HCT116 (cell line): ENCODE measurements around the gene EDNRA. TPM values are rescaled to one million over a fixed set of nuclear protein-coding genes. Genes with fewer than 3 reads are reported as not detected.

Experiments
- ATAC-seq: fragments of 200-7000 bp; cut with Tn5 transposase; 2 replicates; pipeline ENCODE4 v1.9.1; 2020; ENCODE audit warnings: mild to moderate bottlenecking, moderate library complexity
- BruUV-seq: library from RNA; stranded (reverse); fragments of 400-500 nt; replicated peaks from 2 replicates; lab custom pipeline; 2021; lab: Mats Ljungman, UMichigan
- CTCF ChIA-PET: fragments of 300-600 bp; sonication (Branson Sonifier 250); formaldehyde crosslinking; loops from one replicate; lab custom pipeline; 2021; ENCODE audit warnings: antibody characterized with exemption; lab: Charles Lee
- POLR2A ChIA-PET: fragments of 300-600, 350-600 bp; sonication (Branson Sonifier 250); formaldehyde crosslinking; loops from one replicate; lab custom pipeline; 2021; ENCODE audit warnings: antibody characterized with exemption; lab: Charles Lee
- RAD21 ChIA-PET, 2 experiments: fragments of 300-600 bp; sonication (Branson Sonifier 250); formaldehyde crosslinking; loops; one replicate each; lab custom pipeline; 2023; ENCODE audit warnings: low total read pairs in 2 of 2; ENCODE audit not compliant: uncharacterized antibody in 2 of 2, unreplicated experiment in 2 of 2, low non-redundant PET in 1 of 2; lab: Charles Lee
- DNase-seq: peaks from one replicate; pipeline ENCODE4 v3.0.0-alpha.2; 2010; ENCODE audit warnings: low read depth, low spot score
- H2AFZ ChIP-seq: fragments of 200-600 bp; shearing (Covaris generic), sonication (generic); 2 replicates; pipeline ENCODE4 v1.6.1; 2017; ENCODE audit warnings: low read depth, mixed run types, mixed read lengths, antibody characterized with exemption, low read length; ENCODE audit not compliant: poor library complexity, severe bottlenecking
- H3K27ac ChIP-seq: 2 replicates; pipeline ENCODE4 v1.5.1; 2012; ENCODE audit warnings: low read depth, low read length
- H3K27me3 ChIP-seq: fragments of 200-600 bp; sonication (generic); 2 replicates; pipeline ENCODE4 v1.6.1; 2016; ENCODE audit warnings: mixed run types, low read length, mixed read lengths; ENCODE audit not compliant: insufficient read depth
- H3K36me3 ChIP-seq, 2 experiments: fragments of 200-500 bp in 1 of 2; fragments of 200-600 bp in 1 of 2; sonication (Bioruptor generic) in 1 of 2; sonication (generic) in 1 of 2; 2 replicates each; pipeline versions ENCODE4 v1.5.1 to v1.6.1; 2014 to 2016; ENCODE audit warnings: low read length in 2 of 2, inconsistent platforms in 1 of 2, mixed read lengths in 1 of 2, mixed run types in 1 of 2; ENCODE audit not compliant: insufficient read depth in 2 of 2, control insufficient read depth in 1 of 2
- H3K4me1 ChIP-seq, 2 experiments: fragments of 200-600 bp in 1 of 2; sonication (generic) in 1 of 2; 2 replicates each; pipeline versions ENCODE4 v1.5.1 to v1.6.1; 2012 to 2017; ENCODE audit warnings: low read length in 2 of 2, inconsistent platforms in 1 of 2, mild to moderate bottlenecking in 1 of 2, mixed read lengths in 1 of 2, mixed run types in 1 of 2, moderate library complexity in 1 of 2; ENCODE audit not compliant: insufficient read depth in 2 of 2, control insufficient read depth in 1 of 2
- H3K4me2 ChIP-seq: fragments of 200-600 bp; sonication (generic); 2 replicates; pipeline ENCODE4 v1.6.1; 2017; ENCODE audit warnings: mixed run types, low read length, mixed read lengths
- H3K4me3 ChIP-seq, 2 experiments: fragments of 200-600 bp in 1 of 2; sonication (generic) in 1 of 2; replicated peaks in 1 of 2; 2 replicates each; pipeline ENCODE4 v1.5.1; 2011 to 2016; ENCODE audit warnings: low read length in 2 of 2, control low read depth in 1 of 2, low read depth in 1 of 2, mild to moderate bottlenecking in 1 of 2, mixed read lengths in 1 of 2, mixed run types in 1 of 2
- H3K79me2 ChIP-seq: fragments of 200-600 bp; sonication (generic); 2 replicates; pipeline ENCODE4 v1.6.1; 2017; ENCODE audit warnings: mild to moderate bottlenecking, mixed run types, low read length, moderate library complexity, mixed read lengths; ENCODE audit not compliant: insufficient read depth
- H3K9ac ChIP-seq: fragments of 200-600 bp; sonication (generic); 2 replicates; pipeline ENCODE4 v1.6.1; 2016; ENCODE audit warnings: low read length, mixed read lengths
- H3K9me2 ChIP-seq: fragments of 200-600 bp; sonication (generic), shearing (Covaris generic); 2 replicates; pipeline ENCODE4 v1.6.1; 2017; ENCODE audit warnings: mixed run types, mild to moderate bottlenecking, moderate library complexity; ENCODE audit not compliant: insufficient read depth
- H3K9me3 ChIP-seq, 2 experiments: fragments of 200-500 bp in 1 of 2; fragments of 200-600 bp in 1 of 2; sonication (Bioruptor generic) in 1 of 2; sonication (generic) in 1 of 2; 2 replicates each; pipeline ENCODE4 v1.6.1; 2014 to 2017; ENCODE audit warnings: low read length in 2 of 2, mixed read lengths in 2 of 2, inconsistent platforms in 1 of 2, low read depth in 1 of 2, mild to moderate bottlenecking in 1 of 2, mixed run types in 1 of 2, moderate library complexity in 1 of 2; ENCODE audit not compliant: control insufficient read depth in 1 of 2, insufficient read depth in 1 of 2
- H4K20me1 ChIP-seq: fragments of 200-600 bp; sonication (generic), shearing (Covaris generic); 2 replicates; pipeline ENCODE4 v1.6.1; 2017; ENCODE audit warnings: mixed run types, mild to moderate bottlenecking, moderate library complexity; ENCODE audit not compliant: insufficient read depth
- CEBPB ChIP-seq: IDR thresholded peaks from 2 replicates; pipeline ENCODE4 v1.6.1; 2012; ENCODE audit warnings: low read depth
- ELF1 ChIP-seq: IDR thresholded peaks from 2 replicates; pipeline ENCODE4 v1.6.1; 2012; ENCODE audit warnings: low read depth, borderline replicate concordance
- EZH2 ChIP-seq: fragments of 200-600 bp; sonication (generic); IDR thresholded peaks from 2 replicates; pipeline ENCODE4 v1.6.1; 2017; ENCODE audit warnings: antibody characterized with exemption, mixed run types
- EZH2phosphoT487 ChIP-seq: fragments of 200-600 bp; IDR thresholded peaks from 2 replicates; pipeline ENCODE4 v1.6.1; 2018; ENCODE audit warnings: antibody characterized with exemption, borderline replicate concordance
- FOSL1 ChIP-seq: IDR thresholded peaks from 2 replicates; pipeline ENCODE4 v1.6.1; 2012; ENCODE audit warnings: low read depth
- JUND ChIP-seq: IDR thresholded peaks from 2 replicates; pipeline ENCODE4 v1.6.1; 2012
- POLR2A ChIP-seq: IDR thresholded peaks from 2 replicates; pipeline ENCODE4 v1.7.0; 2011; ENCODE audit warnings: borderline replicate concordance; ENCODE audit not compliant: insufficient read depth, insufficient read length; ENCODE audit errors: extremely low read depth
- POLR2AphosphoS5 ChIP-seq: IDR thresholded peaks from 2 replicates; pipeline ENCODE4 v1.6.1; 2011; ENCODE audit warnings: mild to moderate bottlenecking, low read depth, low read length, moderate library complexity
- RAD21 ChIP-seq: IDR thresholded peaks from 2 replicates; pipeline ENCODE4 v1.6.1; 2012; ENCODE audit warnings: low read depth, mild to moderate bottlenecking
- SIN3A ChIP-seq: IDR thresholded peaks from 2 replicates; pipeline ENCODE4 v1.6.1; 2012; ENCODE audit warnings: low read depth
- SP1 ChIP-seq: IDR thresholded peaks from 2 replicates; pipeline ENCODE4 v1.6.1; 2012; ENCODE audit warnings: low read depth
- SRF ChIP-seq: IDR thresholded peaks from 2 replicates; pipeline ENCODE4 v1.6.1; 2012; ENCODE audit warnings: low read depth
- TCF7L2 ChIP-seq: IDR thresholded peaks from 2 replicates; pipeline ENCODE4 v1.7.0; 2011; ENCODE audit warnings: borderline replicate concordance, inconsistent platforms; ENCODE audit not compliant: insufficient read depth, insufficient read length; ENCODE audit errors: extremely low read depth
- YY1 ChIP-seq: IDR thresholded peaks from 2 replicates; pipeline ENCODE4 v1.6.1; 2011; ENCODE audit warnings: low read length, low read depth, moderate library complexity, mild to moderate bottlenecking; ENCODE audit not compliant: insufficient replicate concordance; ENCODE audit errors: extremely low read depth
- ZFX ChIP-seq: fragments of 450-650 bp; IDR thresholded peaks from 2 replicates; pipeline ENCODE4 v1.6.1; 2017
- ZNF274 ChIP-seq: fragments of 200-500 bp; sonication (Bioruptor generic); IDR thresholded peaks from 2 replicates; pipeline ENCODE4 v1.6.1; 2014; ENCODE audit warnings: mild to moderate bottlenecking, low read depth, low read length, inconsistent platforms
- intact Hi-C: fragments of 100-400 bp; cut with micrococcal nuclease; formaldehyde crosslinking; loops from 2 replicates; pipeline ENCODE4 v1.10.0; 2022
- total RNA-seq: library from RNA; stranded (reverse); gene quantifications from one replicate; pipeline ENCODE4 v1.2.1, GENCODE V29; 2021; ENCODE audit not compliant: unreplicated experiment
- TF ChIP-seq, protein P1 (sequence below), 3 experiments: fragments of 200-600 bp in 1 of 3; sonication (generic) in 1 of 3; IDR thresholded peaks in 2 of 3; conservative IDR thresholded peaks in 1 of 3; 2 replicates each; pipeline ENCODE4 v1.5.1; 2012 to 2017; ENCODE audit warnings: low read depth in 2 of 3, low read length in 2 of 3, antibody characterized with exemption in 1 of 3, borderline replicate concordance in 1 of 3, control low read depth in 1 of 3, mild to moderate bottlenecking in 1 of 3, mixed read lengths in 1 of 3, mixed run types in 1 of 3, moderate library complexity in 1 of 3; ENCODE audit not compliant: insufficient read depth in 1 of 3
- TF ChIP-seq, protein P2 (sequence below): IDR thresholded peaks from 2 replicates; pipeline ENCODE4 v1.6.1; 2012
- TF ChIP-seq, protein P3 (sequence below): IDR thresholded peaks from 2 replicates; pipeline ENCODE4 v1.6.1; 2012; ENCODE audit warnings: low read depth

Gene EDNRA
- total RNA-seq, 1 experiment from 2014 or later: 2.0 TPM

GRCh38 chr4:147530723-147531122 is 49.8 kb downstream of the EDNRA start (continued):
- TF ChIP-seq, protein P1, sequence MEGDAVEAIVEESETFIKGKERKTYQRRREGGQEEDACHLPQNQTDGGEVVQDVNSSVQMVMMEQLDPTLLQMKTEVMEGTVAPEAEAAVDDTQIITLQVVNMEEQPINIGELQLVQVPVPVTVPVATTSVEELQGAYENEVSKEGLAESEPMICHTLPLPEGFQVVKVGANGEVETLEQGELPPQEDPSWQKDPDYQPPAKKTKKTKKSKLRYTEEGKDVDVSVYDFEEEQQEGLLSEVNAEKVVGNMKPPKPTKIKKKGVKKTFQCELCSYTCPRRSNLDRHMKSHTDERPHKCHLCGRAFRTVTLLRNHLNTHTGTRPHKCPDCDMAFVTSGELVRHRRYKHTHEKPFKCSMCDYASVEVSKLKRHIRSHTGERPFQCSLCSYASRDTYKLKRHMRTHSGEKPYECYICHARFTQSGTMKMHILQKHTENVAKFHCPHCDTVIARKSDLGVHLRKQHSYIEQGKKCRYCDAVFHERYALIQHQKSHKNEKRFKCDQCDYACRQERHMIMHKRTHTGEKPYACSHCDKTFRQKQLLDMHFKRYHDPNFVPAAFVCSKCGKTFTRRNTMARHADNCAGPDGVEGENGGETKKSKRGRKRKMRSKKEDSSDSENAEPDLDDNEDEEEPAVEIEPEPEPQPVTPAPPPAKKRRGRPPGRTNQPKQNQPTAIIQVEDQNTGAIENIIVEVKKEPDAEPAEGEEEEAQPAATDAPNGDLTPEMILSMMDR (IDR thresholded peaks at IDR 0.05 in 2 of 3, conservative IDR thresholded peaks at IDR 0.05 in 1 of 3; ENCODE audit: borderline replicate concordance in 1 of 3, insufficient read depth in 1 of 3, low read depth in 2 of 3, low read length in 2 of 3): no peak
- TF ChIP-seq POLR2A (no peak), RAD21 (no peak), ZNF274 (no peak), SRF (no peak), EZH2 (no peak), SP1 (no peak), FOSL1 (no peak)
- TF ChIP-seq, protein P2, sequence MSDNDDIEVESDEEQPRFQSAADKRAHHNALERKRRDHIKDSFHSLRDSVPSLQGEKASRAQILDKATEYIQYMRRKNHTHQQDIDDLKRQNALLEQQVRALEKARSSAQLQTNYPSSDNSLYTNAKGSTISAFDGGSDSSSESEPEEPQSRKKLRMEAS: no peak

DNA sequence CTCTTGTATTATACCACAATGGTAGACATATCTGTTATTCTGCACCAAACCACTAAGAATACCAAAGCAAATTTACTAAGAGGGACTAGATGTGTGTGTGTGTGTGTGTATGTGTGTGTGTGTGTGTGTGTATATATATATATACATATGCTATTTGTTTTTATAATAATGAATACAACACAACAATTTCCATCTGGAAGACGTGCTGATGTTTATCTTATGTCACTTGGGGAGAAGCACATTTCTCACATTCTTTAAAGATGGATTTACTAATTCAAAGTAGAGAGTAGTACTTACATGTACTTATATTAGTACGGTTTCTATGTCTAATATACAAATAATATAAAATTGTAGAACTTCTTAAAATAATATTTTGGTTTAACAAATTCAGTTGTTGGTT is 52.0 kb downstream of the EDNRA start:
- no peak for DNase-seq
- Histone ChIP-seq H3K9me2 (no peaks in the 10 kb centered on the region), H2AFZ (no peak overlapping the region), H3K4me3 (no peak overlapping the region), H3K36me3 (no peaks in the 10 kb centered on the region), H4K20me1 (no peaks in the 10 kb centered on the region), H3K9me3 (no peaks in the 10 kb centered on the region), H3K4me2 (no peak overlapping the region), H3K27me3 (no peaks in the 10 kb centered on the region), H3K9ac (no peak overlapping the region), H3K4me1 (no peaks in the 10 kb centered on the region), H3K79me2 (no peaks in the 10 kb centered on the region), H3K27ac (no peak overlapping the region)
- BruUV-seq: no TSS peak
- ChIA-PET POLR2A (no interaction called here), RAD21 (no interaction called here), CTCF (no interaction called here)
- no peak for ATAC-seq
- intact Hi-C loops: no loop called here
- TF ChIP-seq SP1: no peak
- no peak for TF ChIP-seq SIN3A
- no peak for TF ChIP-seq POLR2AphosphoS5
- TF ChIP-seq EZH2: no peak
- no peak for TF ChIP-seq TCF7L2
- TF ChIP-seq CEBPB: no peak
- no peak for TF ChIP-seq RAD21
- no peak for TF ChIP-seq EZH2phosphoT487
- TF ChIP-seq, protein P1 (IDR thresholded peaks at IDR 0.05 in 2 of 3, conservative IDR thresholded peaks at IDR 0.05 in 1 of 3; ENCODE audit: borderline replicate concordance in 1 of 3, insufficient read depth in 1 of 3, low read depth in 2 of 3, low read length in 2 of 3): no peak
- TF ChIP-seq YY1: no peak
- TF ChIP-seq, protein P3, sequence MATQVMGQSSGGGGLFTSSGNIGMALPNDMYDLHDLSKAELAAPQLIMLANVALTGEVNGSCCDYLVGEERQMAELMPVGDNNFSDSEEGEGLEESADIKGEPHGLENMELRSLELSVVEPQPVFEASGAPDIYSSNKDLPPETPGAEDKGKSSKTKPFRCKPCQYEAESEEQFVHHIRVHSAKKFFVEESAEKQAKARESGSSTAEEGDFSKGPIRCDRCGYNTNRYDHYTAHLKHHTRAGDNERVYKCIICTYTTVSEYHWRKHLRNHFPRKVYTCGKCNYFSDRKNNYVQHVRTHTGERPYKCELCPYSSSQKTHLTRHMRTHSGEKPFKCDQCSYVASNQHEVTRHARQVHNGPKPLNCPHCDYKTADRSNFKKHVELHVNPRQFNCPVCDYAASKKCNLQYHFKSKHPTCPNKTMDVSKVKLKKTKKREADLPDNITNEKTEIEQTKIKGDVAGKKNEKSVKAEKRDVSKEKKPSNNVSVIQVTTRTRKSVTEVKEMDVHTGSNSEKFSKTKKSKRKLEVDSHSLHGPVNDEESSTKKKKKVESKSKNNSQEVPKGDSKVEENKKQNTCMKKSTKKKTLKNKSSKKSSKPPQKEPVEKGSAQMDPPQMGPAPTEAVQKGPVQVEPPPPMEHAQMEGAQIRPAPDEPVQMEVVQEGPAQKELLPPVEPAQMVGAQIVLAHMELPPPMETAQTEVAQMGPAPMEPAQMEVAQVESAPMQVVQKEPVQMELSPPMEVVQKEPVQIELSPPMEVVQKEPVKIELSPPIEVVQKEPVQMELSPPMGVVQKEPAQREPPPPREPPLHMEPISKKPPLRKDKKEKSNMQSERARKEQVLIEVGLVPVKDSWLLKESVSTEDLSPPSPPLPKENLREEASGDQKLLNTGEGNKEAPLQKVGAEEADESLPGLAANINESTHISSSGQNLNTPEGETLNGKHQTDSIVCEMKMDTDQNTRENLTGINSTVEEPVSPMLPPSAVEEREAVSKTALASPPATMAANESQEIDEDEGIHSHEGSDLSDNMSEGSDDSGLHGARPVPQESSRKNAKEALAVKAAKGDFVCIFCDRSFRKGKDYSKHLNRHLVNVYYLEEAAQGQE: no peak
- no peak for TF ChIP-seq JUND
- no peak for TF ChIP-seq ELF1
- no peak for TF ChIP-seq POLR2A
- TF ChIP-seq ZFX: no peak
